GM12892 (cell line): ENCODE results near the gene TUBGCP3.

Experiments
- DNase-seq: peaks from one replicate; pipeline ENCODE4 v3.0.0; 2011; ENCODE audit not compliant: insufficient read length
- FAIRE-seq: peaks from 2 replicates; lab custom pipeline; 2011; peaks lifted over from hg19 to GRCh38; lab: Jason Lieb, UNC
- POLR2A ChIP-seq: IDR thresholded peaks from 2 replicates; pipeline ENCODE4 v1.6.1; 2011; ENCODE audit warnings: low read depth, low read length, control low read depth
- POLR2AphosphoS5 ChIP-seq: IDR thresholded peaks from 2 replicates; pipeline ENCODE4 v1.6.1; 2011; ENCODE audit warnings: low read depth, low read length, control low read depth
- TAF1 ChIP-seq: IDR thresholded peaks from 2 replicates; pipeline ENCODE4 v1.6.1; 2011; ENCODE audit warnings: low read depth, mild to moderate bottlenecking, control low read depth, low read length, borderline replicate concordance

The TUBGCP3 gene

DNA sequence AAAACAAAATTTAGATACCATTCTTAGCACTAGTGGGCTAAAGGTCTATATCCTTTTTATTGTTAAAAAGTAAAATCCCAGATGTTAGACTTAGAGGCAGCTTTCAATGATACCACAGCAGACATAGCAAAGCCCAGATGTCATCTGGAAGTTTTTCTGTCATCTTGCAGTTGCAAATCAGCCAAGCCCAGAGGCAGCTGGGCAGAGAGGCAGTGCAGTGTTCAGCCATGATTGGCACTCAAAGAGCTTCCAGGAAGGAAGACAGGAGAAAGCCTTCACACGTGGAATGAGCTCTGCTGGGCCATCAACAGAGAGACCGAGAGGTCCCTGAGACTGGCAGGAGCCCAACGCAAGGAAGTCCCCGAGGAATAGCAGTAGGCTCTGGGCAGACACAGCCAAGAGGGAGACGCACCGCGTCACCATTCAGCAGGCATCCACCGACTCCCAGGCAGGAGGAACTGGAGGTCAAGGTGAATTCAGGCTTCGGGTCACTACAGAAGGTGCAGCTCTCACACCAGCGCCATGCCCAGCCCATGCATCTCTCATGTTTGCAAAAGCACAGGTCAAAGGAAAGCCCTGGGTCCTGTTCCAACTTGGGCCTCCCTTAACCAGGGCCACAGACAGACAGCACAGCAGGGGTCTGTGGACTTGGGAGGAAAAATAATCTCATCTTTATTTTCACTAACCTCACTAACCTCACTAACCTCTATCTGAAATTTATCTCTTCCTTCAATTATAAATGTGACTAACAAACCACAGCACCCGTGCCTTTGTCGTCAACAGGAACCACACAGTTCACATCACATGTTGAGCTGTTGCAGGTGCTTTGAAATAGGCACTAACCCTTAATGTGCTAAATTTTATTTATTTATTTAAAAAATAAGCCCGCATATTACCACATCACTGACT is 54.9 kb downstream of the TUBGCP3 start:
- DNase-seq (no peak), FAIRE-seq (peak; percentile 14)
- TF ChIP-seq TAF1, result no peak

DNA sequence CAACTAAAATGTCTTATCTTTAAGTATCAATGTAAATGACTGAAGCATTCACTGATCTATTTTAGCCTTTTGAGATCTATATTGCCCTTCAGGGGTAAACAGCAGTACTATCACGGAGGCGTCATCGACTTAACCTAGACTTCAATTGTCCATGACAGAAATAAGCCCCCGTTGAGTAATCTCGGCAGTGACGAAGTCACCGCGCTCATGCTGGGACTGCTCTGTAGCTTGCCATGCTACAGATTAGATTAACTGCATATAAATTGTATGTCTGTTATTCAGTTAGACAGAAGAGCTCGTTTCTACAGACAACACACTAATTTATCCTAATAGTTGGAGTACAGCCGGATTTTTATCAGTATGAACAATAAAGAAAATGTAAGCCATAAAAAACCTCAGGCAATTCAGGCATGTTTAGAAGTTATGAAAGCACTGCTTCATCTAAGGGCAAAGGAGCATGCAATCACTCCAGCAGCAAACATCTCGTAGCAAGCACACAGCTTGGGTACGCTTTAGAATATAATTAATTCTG is 56.6 kb downstream of the TUBGCP3 start:
- FAIRE-seq (no peak), DNase-seq (no peak)
- TF ChIP-seq POLR2AphosphoS5 (no peak), TAF1 (no peak), POLR2A (no peak)

DNA sequence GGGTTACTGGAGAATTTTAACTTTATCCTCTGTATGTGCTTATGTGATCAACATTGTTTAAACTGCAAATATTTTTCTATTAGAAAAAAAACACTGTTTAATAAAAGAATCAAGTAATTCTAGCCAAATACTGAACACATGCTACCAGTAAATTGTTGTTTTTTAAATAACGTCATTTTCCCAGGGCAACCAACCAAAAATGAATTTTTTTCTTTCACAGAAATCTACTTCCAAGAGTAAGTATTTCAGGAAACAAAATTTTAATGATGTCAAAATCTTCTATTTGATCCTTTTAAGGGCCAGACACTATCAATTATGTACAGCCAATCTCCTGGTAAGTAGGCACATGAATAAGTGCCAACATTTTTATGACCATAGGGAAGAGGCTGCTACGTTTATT is 57.1 kb downstream of the TUBGCP3 start:
- DNase-seq (no peak), FAIRE-seq (no peak)
- TF ChIP-seq POLR2A (no peak), TAF1 (no peak), POLR2AphosphoS5 (no peak)

DNA sequence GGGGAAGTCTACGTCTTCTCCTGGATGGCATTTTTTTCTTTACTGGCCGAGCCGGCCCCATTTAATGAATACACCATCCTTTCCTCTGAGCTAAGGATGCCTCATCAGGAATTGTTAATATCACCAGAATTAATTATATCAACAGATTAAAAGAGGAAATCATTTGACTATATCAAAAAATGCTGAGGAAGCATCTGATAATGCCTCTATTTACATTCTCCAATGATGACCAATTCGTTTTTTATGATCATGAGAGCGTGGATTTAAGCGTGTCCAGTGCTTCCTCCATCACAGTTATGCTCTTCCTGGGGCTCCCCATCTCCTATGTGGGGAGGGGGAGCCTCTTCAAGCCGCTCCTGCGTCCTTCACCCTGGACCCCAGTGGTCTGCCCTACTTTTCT is 58.7 kb downstream of the TUBGCP3 start:
- FAIRE-seq (no peak), DNase-seq (no peak)
- no peak for TF ChIP-seq POLR2A
- no peak for TF ChIP-seq TAF1
- TF ChIP-seq POLR2AphosphoS5, result no peak

DNA sequence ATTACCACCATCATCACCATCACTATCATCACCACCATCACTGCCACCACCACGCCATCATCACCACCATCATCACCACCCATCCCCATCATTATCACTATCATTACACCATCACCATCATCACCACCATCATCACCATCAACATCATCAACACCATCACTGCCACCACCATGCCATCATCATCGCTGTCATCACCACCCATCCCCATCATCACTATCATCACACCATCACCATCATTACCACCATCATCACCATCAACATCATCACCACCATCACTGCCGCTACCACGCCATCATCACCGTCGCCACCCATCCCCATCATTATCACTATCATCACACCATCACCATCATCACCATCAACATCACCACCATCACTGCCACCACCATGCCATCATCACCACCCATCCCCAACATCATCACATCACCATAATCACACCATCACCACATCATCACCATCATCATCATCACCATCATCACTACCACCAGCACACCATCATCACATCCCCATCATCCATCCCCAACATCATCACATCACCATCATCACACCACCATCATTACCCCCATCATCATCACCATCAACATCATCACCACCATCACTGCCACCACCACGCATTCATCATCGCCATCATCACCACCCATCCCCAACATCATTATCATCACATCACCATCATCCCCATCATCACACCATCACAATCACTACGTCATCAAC is 61.7 kb downstream of the TUBGCP3 start:
- no peak for DNase-seq
- no peak for TF ChIP-seq TAF1
- no peak for TF ChIP-seq POLR2A
- TF ChIP-seq POLR2AphosphoS5, result no peak
- no peak for FAIRE-seq

DNA sequence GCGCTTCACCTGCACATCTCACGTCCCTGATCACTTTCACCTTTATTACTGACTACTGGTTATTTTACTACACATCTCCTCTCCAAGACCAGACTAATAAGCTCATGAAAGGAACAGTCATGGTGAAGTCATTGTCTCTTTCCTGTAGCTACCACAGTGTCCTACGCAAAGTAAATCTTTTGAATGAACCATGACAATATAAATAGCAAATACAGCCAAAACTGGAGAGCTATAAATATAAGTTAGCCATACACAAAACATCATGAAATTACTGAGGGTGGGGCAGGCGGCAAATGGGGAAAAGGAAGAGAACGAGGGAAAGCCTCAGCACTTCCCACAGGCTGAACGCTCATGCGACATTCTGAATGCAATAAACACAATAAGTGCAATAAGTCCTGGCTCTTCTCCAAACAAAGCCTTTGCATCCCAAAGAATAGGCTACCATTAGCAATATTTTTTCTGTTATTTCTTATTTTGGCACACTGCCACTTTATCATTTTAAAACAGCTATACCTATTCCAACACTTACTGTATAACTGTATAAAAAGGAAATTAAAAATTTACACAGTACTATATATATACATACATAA is 62.5 kb downstream of the TUBGCP3 start:
- DNase-seq (no peak), FAIRE-seq (no peak)
- no peak for TF ChIP-seq POLR2AphosphoS5

DNA sequence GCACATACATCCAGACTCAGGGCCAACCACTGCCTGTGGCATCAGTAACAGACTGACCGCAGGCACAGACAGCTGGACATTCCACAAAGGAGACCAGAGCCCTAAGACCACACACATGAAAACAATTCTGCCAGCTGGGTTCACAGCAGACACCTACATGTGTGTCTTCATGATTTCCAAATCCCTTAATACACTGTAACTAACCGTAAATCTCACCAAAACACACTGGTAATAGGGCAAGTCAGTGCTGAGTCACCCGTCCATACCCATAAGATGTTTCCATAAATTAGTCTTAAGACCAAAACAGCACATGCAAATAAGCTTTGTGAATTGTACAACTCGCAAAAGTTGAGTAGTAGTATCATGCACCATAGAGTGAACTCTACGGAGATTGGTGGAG is 65.4 kb downstream of the TUBGCP3 start:
- DNase-seq (no peak), FAIRE-seq (no peak)
- TF ChIP-seq TAF1, result no peak
- no peak for TF ChIP-seq POLR2A
- no peak for TF ChIP-seq POLR2AphosphoS5

DNA sequence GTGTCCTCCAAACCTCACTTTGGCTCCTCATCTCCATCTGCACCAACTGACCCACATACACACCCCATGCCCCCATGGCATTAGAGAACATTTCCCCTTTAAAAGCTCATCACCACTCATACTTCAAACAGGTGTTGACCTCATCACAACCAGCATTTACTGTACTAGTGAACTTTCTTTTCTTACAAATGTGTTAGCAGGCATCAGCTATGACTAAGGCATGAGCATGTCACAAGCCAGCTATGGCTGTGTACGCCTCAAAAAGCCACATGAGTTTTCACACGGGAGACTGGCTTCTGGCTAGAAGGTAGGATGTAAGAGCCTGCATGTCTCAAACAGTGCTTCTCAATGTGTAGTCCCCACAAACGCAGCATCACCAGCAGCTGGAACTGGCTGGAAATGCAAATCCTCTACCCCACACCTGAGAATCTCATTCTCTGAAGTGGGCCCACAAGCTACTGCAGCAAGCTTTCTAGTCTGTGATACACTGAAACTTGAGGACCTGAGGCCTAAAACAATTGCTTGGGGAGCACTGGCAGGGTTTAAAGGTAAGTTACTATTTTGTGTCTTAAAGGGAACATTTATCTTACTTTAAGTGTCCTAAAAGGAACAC is 66.8 kb downstream of the TUBGCP3 start:
- TF ChIP-seq TAF1, result no peak
- no peak for TF ChIP-seq POLR2A
- TF ChIP-seq POLR2AphosphoS5, result no peak
- FAIRE-seq (no peak), DNase-seq (no peak)

DNA sequence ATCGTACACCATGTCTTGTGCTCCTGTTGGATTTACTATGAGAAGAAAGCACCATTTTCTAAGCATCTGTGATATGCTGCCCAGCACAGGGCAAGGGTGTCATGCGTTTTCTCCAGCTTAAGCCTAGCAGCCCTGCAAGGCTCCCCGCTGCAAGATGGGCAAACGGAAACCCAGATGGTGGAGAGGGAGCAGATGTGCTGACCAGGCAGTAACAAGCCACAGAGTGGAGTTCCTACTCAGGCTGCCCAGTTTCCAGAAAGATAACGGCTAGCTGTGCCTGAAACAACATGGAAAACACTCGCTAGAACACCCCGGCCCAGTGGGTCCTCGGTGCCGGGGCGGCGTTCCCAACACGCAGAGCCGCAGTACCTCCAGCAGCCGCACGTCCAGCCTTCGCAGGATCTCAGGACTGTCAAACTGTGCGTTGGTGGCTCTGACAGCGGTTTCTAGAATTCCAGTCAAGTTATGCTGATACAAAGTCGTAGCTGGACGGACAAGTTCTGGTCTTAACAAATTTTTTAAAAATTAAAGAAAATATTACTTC is 68.4 kb downstream of the TUBGCP3 start:
- FAIRE-seq (no peak), DNase-seq (no peak)
- no peak for TF ChIP-seq TAF1
- no peak for TF ChIP-seq POLR2A
- TF ChIP-seq POLR2AphosphoS5, result no peak

DNA sequence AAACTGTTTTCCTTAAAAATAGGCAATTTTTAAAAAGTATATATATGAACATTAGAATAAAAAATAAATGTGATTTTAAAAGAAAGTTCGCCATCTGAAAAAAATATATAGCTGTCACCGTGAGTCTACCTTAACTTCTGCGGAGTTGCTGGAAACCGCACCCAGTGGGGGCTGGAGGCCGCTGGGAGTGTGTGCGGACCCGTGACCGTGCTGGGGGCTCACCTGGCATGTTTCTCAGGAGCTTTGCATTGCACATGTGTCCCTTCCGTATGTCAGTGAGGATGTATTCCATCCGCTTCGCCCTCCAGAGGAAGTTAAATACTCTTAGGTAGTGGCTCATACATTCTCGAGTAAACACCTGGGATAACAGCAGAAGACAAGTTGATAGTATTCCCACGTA is 71.7 kb downstream of the TUBGCP3 start:
- no peak for FAIRE-seq
- TF ChIP-seq POLR2AphosphoS5 (no peak), POLR2A (no peak), TAF1 (no peak)
- DNase-seq, result no peak

DNA sequence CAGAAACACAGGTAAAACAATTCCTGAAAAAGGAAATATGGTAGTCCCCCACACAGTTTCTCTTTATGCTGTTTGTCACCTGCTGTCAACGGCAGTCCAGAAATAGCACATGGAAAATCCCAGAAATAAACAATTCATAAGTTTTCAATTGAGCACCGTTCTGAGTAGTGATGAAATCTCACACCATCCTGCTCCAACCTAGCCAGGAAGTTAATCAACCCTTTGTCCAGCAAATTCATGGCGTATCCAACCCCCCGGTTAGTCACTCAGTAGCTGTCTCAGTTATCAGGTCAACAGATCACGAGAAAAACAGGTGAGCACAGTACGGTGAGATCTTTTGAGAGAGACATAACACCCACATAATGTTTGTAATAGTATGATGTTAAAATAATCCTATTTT is 74.2 kb downstream of the TUBGCP3 start:
- FAIRE-seq (no peak), DNase-seq (no peak)
- TF ChIP-seq TAF1 (no peak), POLR2AphosphoS5 (no peak), POLR2A (no peak)

DNA sequence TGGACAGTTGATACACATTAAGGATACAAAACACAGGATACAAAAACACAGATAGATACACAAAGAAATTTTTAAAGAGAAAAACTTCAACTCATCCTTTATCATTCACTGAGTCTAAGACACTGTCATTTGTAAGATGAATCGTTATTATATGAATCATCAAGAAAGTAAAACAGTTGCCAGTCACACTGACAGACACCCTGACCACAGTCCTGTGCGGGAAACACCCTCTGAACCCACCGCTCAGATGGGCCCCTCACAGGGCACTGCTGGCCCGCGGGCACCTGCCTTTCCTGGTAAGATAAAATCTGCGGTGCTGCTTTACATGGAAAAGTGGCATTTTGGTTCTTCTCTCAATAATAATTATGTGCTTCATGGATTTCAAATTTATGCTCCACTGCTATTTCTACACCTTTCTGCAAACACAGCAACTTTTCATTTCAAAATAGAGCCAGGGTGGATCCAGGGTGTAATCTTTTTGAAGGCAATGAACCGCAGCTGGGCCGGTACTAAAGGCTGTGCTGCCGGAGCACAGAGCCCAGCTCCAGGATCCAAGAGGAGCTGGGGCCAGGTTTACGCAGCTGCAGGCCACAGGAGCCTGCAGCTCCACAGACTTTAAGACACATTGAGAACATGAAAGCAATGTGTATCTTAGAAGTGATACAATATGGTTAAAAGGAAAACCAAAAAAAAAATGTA is 76.8 kb downstream of the TUBGCP3 start:
- FAIRE-seq (no peak), DNase-seq (no peak)
- no peak for TF ChIP-seq TAF1
- TF ChIP-seq POLR2A, result no peak
- no peak for TF ChIP-seq POLR2AphosphoS5
